ENCODE measurements around the gene LRRC3C.
"Not testable (repeated sequence)": the region's sequence is repeated elsewhere in the genome, so short reads cannot be mapped to it uniquely, and the experiment has no call there.

Gene LRRC3C, protein sequence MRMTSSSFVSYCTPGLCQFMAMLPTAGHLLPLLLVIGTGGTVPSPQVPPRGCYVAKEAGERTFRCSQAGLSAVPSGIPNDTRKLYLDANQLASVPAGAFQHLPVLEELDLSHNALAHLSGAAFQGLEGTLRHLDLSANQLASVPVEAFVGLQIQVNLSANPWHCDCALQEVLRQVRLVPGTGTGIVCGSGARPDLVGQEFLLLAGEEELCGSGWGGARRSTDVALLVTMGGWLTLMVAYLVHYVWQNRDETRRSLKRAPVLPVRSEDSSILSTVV

DNA sequence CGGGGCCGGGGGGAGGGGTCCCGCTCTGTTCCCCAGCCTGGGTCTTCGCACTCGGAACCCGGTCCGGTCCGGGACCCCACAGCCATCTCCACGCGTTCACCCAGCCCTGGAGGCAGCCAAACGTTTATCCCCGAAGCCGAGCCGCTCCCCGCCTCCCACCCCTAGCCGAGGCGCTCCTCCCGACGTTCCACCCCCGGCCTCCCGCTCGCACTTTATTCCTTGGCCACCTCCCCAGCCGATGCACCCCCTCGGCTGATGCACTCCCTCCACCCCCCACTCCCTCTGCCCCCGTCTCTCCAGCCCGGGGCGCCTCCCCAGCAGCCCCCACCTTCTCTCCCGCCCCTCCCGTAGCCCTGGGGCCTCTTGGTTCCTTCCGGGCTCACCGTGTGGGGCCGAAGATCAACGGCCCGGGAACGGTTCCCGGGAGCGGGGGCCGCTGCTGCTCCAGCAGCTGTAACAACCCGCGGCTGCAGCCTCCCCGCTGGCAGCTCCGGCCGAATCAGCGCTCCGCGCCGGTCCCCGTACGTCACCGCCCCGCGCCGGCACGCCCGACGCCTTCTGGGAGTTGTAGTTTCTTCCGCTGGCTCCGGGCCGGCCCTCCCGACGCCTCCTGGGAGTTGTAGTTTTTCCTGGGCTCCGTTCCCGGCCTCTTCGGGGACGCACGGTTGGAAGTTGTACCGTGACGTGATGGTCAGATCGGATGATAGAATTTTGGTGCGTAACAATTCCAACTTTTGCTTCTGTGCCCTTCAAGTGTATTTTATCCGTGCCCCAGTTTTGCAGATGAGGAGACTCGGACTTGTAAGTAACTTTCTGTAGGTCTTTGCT is at the start of gene LRRC3C, which contains the start of gene ORMDL3:
Gene LRRC3C (plus strand): TSS at position 632 of the 828 bp plus-strand sequence. CDS start 13,792 bp downstream, outside the sequence.
Gene ORMDL3 (minus strand): TSS at position 501 of the 828 bp plus-strand sequence. CDS start 3,398 bp downstream, outside the sequence.
- DNase-seq (ENCODE audit: low read depth in 1 of 2, low spot score in 1 of 2), result peak; percentile 78 to 86

DNA sequence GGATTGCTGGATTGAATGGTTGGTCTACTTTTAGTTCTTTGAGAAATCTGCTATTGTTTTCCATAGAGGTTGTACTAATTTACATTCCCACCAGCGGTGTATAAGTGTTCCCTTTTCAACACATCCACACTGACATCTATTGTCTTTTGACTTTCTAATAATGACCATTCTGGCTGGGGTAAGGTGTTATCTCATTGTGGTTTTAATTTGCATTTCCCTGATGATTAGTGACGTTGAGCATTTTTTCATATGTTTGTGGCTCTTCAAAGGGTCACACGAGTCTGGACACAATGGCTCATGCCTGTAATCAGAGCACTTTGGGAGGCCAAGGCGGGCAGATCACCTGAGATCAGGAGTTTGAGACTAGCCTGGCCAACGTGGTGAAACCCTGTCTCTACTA is 41.4 kb upstream of the LRRC3C start:
- DNase-seq (ENCODE audit: low read depth in 1 of 2, low spot score in 1 of 2), result not testable (repeated sequence)

DNA sequence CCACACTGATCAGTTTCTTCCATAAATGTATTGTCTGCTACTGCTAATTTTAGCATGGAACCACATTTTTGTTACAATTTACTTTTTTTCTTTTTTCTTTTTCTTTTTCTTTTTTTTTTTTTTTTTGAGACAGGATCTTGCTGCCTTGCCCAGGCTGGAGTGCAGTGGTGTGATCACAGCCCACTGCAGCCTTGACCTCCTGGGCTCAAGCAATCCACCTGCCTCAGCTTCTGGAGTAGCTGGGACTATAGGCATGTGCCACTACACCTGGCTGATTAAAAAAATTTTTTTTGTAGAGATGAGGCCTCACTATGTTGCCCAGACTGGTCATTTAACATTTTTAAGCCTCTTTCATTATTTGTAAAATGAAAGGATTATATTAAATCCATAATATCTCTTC is 40.5 kb upstream of the LRRC3C start:
- DNase-seq (ENCODE audit: low read depth in 1 of 2, low spot score in 1 of 2), result no peak

DNA sequence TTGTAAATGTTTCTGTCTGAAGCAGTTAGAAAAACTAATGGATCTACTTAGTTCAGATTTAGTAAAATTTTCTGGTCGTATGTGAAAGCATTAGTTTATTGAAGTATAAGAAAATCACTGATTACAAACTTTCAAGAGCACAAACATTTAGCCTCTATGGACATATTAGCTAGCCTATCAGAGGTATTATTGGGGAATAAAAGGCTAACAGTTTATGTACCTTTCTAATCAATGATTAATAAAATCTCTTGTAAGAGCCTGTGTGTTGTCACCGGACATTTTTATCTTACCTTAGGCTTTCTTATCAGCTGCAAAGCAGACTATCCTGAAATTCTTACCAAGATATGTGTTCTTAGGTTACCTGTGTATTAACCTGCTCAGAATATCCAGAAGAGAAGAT is 38.3 kb upstream of the LRRC3C start:
- no peak for DNase-seq (ENCODE audit: low read depth in 1 of 2, low spot score in 1 of 2)

DNA sequence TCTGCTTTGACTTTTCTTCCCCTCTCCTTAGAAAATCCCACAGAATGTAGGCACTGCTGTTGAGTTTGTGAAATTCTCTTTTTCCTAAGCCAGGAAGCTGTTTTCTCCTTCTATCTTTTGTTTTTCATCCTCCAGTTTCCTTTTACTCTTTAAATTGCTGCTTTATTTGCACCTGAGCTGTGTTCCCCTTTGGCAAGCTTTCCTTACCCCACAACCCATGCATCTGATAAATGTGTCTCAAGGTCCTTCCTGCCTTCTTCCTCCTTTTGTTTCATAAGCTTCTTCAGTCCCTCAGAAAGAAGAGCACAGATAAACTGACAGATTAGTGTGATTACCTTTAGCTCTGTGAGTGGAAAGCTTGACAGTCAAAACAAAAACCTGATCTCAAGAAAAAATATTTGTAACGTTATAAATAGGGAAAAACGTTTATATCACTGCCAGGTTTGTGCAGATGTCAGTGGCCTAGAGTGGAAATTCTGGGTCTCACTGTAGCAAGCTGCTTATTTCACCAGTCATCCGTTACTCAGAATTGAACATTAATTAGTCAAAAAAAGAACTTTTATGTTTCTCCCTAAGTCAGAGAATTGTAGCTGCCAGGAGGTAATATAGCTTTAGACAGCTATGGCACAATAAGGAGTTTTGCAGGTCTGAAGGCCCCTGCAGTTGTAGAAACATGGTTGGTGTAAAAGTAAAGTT is 32.7 kb upstream of the LRRC3C start:
- DNase-seq (ENCODE audit: low read depth in 1 of 2, low spot score in 1 of 2), result no peak

DNA sequence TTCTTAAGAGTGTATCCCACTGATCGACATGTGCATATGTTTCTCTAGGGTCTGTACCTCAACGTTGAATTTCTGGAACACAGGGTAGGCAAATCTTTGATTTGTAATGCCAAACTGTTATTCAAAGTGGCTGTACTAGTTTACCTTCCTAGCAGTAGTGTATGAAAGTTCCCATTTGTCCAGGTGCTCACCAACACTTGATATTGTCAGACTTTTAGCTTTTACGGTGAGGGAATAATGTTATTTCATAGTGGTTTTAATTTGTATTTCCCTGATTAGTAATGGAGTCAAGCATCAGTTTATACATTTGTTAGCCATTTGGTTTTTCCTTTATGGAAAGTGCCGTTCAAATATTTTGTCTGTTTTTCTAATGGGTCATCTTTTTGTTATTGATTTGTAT is 29.4 kb upstream of the LRRC3C start:
- no peak for DNase-seq (ENCODE audit: low read depth in 1 of 2, low spot score in 1 of 2)

DNA sequence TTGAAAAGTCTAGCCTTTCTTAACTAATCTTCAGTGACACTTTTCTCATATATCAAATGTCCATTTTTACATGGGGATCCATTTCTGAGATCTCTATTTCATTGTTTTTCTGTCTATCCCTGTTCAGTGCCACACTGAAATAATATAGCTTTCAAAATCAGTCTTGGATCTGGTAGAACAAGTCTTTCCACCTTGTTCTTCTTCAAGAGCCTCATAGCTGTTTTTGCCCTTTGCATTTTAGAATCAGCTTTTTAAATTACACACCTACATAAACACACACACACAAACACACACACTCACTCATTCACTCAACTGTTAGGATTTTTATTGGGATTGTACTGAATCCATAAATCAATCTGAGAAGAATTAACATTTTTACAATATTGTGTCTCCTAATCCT is 28.3 kb upstream of the LRRC3C start:
- DNase-seq (ENCODE audit: low read depth in 1 of 2, low spot score in 1 of 2), result no peak

DNA sequence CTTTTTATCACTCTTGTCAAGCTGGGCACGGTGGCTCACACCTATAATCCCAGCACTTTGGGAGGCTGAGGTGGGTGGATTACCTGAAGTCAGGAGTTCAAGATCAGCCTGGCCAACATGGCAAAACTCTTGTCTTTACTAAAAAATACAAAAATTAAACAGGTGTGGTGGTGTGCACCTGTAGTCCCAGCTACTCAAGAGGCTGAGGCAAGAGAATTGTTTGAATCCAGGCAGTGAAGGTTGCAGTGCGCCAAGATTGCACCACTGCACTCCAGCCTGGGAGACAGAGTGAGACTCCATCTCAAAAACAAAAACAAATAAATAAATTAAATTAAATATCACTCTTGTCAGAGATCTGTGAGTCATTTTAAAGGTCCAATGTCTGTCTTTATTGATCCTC is 25.5 kb upstream of the LRRC3C start:
- not testable (repeated sequence) for DNase-seq (ENCODE audit: low read depth in 1 of 2, low spot score in 1 of 2)

DNA sequence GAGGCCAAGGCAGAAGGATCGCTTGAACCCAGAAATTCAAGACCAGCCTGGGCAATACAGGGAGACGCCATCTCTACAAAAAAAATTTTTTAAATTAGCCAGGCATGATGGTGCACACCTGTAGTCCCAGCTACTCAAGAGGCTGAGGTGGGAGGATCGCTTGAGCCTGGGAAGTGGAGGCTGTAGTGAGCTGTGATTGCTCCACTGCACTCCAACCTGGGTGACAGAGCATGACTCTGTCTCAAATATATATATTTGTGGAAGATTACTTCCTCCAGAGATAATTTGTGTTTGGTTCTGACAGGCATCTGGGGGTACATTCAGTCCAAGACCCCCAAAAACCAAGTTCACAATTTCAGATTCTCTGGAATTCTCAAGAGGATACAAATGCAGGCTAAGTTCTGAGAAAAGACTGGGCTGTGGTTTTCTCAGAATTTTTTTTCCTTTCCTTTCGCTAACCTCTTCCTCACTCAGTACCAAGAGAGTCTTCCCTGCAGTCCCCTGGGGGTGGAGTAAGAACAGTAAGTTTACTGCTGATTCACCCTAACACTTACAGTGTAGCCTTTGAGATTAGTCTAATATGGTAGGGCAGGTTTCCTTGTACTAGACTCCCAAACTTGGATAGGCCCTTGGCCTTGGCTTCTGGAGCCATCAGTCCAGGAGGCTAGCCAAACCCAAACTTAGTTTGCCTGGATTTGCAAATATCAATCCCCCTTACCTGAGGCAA is 24.2 kb upstream of the LRRC3C start:
- no peak for DNase-seq (ENCODE audit: low read depth in 1 of 2, low spot score in 1 of 2)

DNA sequence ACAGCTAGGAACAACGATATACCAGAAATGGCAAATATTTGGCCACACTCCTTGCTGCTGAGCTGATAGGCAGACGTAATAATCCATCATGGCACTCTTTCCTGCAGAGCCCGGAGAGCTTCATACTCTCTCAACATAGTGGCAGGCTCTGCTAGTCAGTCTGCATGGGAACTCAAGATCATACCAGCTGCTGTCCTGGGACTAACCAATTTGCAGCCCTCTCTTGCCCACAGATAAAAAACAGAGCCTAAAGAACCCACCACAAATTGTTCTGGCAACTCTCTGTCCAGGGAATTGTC is 22.6 kb upstream of the LRRC3C start:
- no peak for DNase-seq (ENCODE audit: low read depth in 1 of 2, low spot score in 1 of 2)

DNA sequence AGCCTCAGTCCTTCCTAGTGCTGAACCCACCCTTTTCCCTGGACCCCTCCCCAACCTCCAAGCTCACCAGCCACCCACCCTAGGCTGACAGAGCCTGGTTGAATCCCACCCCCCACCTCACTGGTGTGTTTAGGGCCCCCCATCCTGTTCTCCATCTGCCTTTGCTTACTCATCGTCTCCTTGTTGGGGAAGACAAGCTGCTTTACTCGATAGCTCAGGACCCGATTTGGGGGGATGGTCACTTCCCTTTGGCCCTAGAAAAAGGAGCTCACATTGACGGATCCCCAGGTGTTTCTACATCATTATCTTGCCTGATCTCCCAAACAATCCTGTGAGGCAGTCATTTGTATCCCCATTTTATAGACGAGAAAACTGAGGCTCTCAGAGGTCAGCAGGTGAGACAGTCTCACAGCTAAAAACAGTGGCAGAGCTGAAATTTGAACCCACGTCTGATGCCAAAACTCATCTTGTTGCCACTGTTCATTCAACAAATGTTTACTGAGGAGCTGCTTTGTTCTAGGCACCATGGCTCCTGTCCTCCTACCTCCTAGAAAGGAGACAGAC is 18.7 kb upstream of the LRRC3C start:
- DNase-seq (ENCODE audit: low read depth in 1 of 2, low spot score in 1 of 2), result no peak

DNA sequence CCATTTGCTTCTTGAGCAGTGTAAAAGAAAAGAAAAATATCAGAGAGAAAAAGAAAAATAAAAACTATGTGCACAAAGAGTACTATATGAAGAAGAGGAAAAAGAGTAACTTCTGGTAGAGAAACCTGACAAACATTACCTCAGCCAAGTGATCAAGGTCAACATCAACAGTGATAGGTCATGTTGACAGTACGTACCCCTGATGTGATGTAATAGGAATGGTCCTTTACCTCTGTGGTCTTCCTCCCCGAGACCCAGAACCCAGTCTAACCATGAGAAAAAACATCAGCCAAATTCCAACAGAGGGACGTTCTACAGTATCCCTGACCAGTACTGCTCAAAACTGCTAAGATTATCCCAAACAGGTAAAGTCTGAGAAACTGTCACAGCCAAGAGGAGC is 13.5 kb upstream of the LRRC3C start:
- no peak for DNase-seq (ENCODE audit: low read depth in 1 of 2, low spot score in 1 of 2)

DNA sequence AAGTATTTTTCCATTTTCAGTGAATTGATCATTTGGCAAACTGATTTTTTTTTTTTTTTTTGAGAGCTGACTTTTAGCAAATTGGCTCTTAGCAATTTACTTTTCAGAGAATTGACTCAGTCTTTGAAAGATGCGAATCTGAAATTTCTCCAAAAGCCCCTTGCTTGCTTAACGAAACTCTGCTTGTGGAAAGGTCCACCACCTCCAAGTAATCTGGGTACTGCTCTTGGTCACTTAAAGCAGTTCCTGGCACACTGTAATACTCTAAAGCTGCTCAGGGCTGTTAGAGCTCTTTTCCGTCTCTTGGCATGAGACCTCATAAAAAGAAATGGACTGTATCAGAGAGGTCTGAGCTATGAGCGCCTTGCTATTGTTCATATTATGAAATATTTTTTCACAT is 12.0 kb upstream of the LRRC3C start:
- no peak for DNase-seq (ENCODE audit: low read depth in 1 of 2, low spot score in 1 of 2)

DNA sequence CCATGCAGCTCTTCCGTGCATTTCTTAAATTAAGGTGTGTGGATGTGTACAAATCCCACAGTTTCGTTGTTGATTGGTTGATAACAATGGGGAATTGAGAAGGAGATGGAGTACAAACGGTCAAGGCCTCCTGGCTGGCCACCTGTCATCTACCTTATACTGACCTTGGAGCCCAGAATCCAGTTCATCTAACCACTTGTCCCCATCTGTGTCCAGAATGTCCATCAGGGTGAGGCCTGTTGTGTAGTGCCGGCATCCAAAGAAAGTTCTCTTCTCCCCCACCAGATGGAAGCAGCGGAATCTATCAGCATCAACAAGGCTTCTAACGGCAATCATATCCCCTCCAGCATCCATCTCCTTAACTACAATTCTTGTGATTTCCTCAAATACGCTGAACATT is 10.6 kb upstream of the LRRC3C start:
- DNase-seq (ENCODE audit: low read depth in 1 of 2, low spot score in 1 of 2), result no peak

DNA sequence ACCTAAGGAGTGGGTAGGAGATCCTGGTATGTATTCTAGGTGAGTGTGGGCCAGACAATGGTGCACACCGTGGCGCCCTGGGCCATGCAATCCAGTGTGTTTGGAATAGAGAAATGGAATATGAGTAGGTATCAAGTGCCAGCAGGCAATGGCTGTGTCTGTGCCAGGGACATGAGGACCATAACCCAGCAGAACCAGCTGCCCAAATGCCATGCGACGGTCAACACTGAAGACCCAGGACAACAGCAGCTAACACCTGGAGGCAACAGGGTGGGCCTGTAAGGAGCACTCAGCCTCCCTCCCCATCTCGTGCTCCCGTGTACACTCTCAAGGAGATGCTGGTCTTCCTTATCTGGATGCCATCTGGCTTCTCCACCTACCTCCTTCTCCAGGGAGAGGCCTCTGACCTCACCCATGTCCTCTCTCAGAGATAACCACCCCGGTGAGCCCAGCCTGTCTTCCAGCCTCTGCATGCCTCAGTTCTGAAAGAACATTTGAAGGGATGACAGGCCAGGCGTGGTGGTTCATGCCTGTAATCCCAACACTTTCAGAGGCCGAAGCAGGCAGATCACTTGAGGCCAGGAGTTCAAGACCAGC is 8.3 kb upstream of the LRRC3C start:
- DNase-seq (ENCODE audit: low read depth in 1 of 2, low spot score in 1 of 2), result no peak

DNA sequence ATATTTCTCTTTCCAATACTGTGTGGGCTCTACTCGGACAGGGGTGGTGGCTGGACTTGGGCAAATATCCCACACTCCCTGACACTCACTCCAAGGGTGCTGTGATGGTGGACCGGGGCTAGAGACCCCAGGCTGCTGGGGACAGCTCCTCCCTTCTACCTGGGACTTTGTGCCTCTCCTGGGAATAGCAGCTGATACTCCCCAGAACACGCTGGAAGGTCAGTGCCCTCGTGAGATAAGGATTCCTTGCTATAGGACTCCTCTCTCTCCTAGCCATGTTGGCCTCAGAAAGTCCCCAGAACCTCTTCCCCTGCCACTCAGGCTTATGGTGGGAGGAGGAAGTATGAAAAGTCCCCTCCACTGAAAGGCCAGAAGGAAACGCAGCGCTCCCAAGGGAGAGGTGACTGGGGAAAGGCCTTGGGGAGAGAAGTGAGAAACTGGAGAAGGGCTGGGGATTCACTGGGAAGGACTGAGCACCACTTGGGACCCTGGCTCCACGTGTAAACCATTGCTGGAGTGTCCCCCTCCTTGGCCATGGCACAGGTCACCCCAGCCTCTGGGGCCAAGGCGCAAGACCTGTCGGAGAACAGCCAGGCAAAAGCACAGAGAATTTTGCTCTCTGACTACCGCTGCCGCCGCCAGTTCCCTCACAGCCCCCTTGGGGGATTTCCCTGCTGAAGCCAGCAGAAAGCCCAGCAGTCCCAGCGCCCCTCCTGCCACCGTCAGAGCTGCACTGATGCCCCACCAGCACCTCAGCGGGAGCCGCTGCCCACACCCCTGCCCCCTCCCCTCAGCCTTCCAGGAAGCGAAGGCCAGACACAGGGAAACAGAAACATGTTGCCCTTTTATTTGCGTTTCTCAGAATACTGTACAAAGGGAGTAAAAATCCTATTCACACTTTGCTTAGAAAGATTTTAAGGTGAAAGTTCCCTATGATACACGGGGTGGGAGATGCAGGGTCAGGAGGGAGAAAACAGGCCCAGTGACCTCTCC is 7.0 kb upstream of the LRRC3C start:
- DNase-seq (ENCODE audit: low read depth in 1 of 2, low spot score in 1 of 2), result peak in 1 of 2 donors; percentile 23

DNA sequence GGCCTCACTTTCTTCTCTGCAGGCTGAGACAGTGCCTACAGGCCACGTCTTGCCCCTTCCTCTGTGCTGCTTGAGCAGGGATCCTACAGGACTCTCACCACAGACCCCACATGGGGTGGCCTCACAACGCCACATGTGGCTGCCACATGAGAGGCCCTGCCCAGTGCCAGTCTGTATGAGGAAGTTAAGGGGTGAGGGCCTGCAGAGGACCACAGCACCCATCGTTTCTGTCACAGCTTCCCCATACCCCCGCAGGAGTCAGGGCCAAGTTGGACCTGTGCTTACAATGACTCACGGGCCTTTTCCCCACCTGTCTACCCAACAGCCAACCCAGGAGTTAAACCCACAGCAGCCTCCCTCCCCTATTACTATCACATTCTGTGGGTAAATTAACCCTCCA is 6.2 kb upstream of the LRRC3C start:
- no peak for DNase-seq (ENCODE audit: low read depth in 1 of 2, low spot score in 1 of 2)

DNA sequence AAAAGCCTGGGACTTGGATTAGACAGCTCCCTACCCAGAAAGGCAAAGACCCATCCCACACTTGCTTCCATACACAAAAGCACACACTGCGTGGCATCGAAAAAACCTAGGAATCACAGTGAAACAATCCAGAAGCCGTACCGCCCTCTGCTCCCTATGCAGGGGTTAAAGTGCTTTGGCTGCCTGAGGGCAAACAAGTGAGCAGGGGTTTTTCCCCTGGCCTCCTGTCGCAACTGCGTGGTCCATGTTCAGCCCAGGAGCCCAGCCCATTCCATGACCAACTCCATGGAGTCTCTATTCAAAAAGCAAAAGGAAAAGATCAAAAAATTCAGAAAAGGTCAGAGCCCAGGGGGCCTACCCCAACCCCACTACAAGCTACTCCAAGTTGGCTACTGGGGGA is 5.5 kb upstream of the LRRC3C start:
- no peak for DNase-seq (ENCODE audit: low read depth in 1 of 2, low spot score in 1 of 2)

DNA sequence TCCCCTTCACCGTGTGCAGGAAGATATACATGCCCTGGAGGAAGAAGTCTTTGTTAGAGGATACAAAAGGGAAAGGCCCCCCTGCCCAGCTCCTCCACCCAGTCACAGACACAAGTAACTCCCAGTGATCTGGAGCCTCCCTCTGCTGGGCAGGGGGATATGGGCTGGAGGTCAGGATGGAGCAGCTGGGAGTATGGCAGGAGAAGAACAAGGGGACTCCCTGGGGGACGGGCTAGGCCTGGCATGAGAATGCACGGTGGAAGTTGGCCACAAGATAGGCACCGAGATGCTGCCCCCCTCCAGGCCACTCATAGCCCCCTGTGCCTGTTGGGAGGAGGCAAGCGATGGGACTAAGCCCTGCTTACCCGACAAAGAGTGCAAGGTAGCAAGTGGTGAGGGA is 4.3 kb upstream of the LRRC3C start:
- DNase-seq (ENCODE audit: low read depth in 1 of 2, low spot score in 1 of 2), result no peak
